ENCODE results near the gene SGIP1.

DNA sequence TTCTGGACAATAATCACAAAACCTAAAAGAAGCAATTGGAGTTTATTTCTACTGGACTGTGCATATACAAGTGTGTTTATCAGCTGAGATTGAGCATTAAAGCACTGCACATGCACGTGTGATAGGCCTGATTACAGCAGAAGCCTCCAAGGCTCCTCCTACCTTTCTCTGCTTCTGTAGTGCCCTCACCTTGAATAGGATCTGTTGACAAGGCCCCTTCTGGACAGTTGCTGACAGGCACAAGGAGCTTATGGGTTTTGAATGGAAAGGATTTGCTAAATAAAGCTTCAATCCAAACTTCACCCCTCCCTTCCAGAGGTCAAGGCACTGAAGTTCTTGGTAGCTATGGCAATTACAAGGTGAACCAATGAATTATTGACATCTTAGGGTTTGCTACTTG is 7.9 kb upstream of the SGIP1 start:
- no peak for TF ChIP-seq POLR2A (IDR thresholded peaks at IDR 0.05; ENCODE audit: low read depth, low read length)
- no peak for TF ChIP-seq POLR2AphosphoS5 (IDR thresholded peaks at IDR 0.05; ENCODE audit: low read depth, low read length)
- TF ChIP-seq TAF1 (IDR thresholded peaks at IDR 0.05; ENCODE audit: low read depth, low read length) = no peak
